Loucy (cell line): ENCODE data around the gene FBXW12.

ENCODE experiments used
- H2AFZ ChIP-seq: fragments of 200-600 bp; sonication (generic); 2 replicates; pipeline ENCODE4 v1.6.0; 2016; ENCODE audit warnings: antibody characterized with exemption, mild to moderate bottlenecking, low read length, moderate library complexity
- H3F3A ChIP-seq: fragments of 200-600 bp; 2 replicates; pipeline ENCODE4 v1.6.0; 2016; ENCODE audit warnings: antibody characterized with exemption, low read depth, mild to moderate bottlenecking
- H3K27me3 ChIP-seq: fragments of 200-600 bp; sonication (generic); 2 replicates; pipeline ENCODE4 v1.6.1; 2014; ENCODE audit warnings: low read length, mild to moderate bottlenecking; ENCODE audit not compliant: insufficient read depth, poor library complexity, severe bottlenecking
- H3K36me3 ChIP-seq: fragments of 200-600 bp; sonication (generic); 2 replicates; pipeline ENCODE4 v1.6.1; 2016; ENCODE audit warnings: low read length; ENCODE audit not compliant: insufficient read depth
- H3K4me1 ChIP-seq: fragments of 200-600 bp; sonication (generic); 2 replicates; pipeline ENCODE4 v1.5.1; 2014; ENCODE audit warnings: low read length, mild to moderate bottlenecking; ENCODE audit not compliant: insufficient read depth, poor library complexity, severe bottlenecking
- H3K4me2 ChIP-seq: fragments of 200-600 bp; sonication (generic); 2 replicates; pipeline ENCODE4 v1.6.0; 2014; ENCODE audit warnings: antibody characterized with exemption, low read length, low read depth, mild to moderate bottlenecking; ENCODE audit not compliant: poor library complexity, severe bottlenecking
- H3K4me3 ChIP-seq: fragments of 200-600 bp; sonication (generic); 2 replicates; pipeline ENCODE4 v1.5.1; 2014; ENCODE audit warnings: low read length, mild to moderate bottlenecking, mixed read lengths; ENCODE audit not compliant: poor library complexity, severe bottlenecking
- H3K79me2 ChIP-seq: fragments of 200-600 bp; sonication (generic); 2 replicates; pipeline ENCODE4 v1.6.1; 2014; ENCODE audit warnings: low read length; ENCODE audit not compliant: insufficient read depth
- H3K9ac ChIP-seq: fragments of 200-600 bp; sonication (generic); 2 replicates; pipeline ENCODE4 v1.6.0; 2014; ENCODE audit warnings: mild to moderate bottlenecking, low read depth, low read length, moderate library complexity; ENCODE audit not compliant: poor library complexity, severe bottlenecking
- H3K9me2 ChIP-seq: fragments of 200-600 bp; sonication (generic); replicated peaks from 2 replicates; pipeline ENCODE4 v1.6.1; 2016; ENCODE audit warnings: low read depth, low read length, mixed read lengths
- H3K9me3 ChIP-seq: fragments of 200-600 bp; sonication (generic); 2 replicates; pipeline ENCODE4 v1.6.1; 2014; ENCODE audit warnings: mild to moderate bottlenecking, antibody characterized with exemption, low read length, low read depth; ENCODE audit not compliant: insufficient read depth
- H4K20me1 ChIP-seq: fragments of 200-600 bp; sonication (generic); 2 replicates; pipeline ENCODE4 v1.6.0; 2014; ENCODE audit warnings: antibody characterized with exemption, low read length, mild to moderate bottlenecking; ENCODE audit not compliant: insufficient read depth, poor library complexity, severe bottlenecking
- CTCF ChIP-seq: fragments of 200-600 bp; sonication (generic); conservative IDR thresholded peaks from 2 replicates; pipeline ENCODE4 v1.5.1; 2014; ENCODE audit warnings: mild to moderate bottlenecking, antibody characterized with exemption, low read length
- EZH2phosphoT487 ChIP-seq: fragments of 200-600 bp; IDR thresholded peaks from 2 replicates; pipeline ENCODE4 v1.6.1; 2018; ENCODE audit warnings: antibody characterized with exemption, mild to moderate bottlenecking, moderate library complexity, borderline replicate concordance

Gene FBXW12

GRCh38 chr3:48405971-48406370, 34.0 kb downstream of the FBXW12 start:
- no peaks in the 10 kb centered on the region for H3K79me2 ChIP-seq
- H3K9ac ChIP-seq, result peak overlapping the region; percentile 66
- H3K9me2 ChIP-seq, result no peaks in the 10 kb centered on the region
- H3K36me3 ChIP-seq, result peaks cover 64% of the 10 kb centered on the region; the same call in 1 of the 2 replicates
- no peak overlapping the region for H2AFZ ChIP-seq
- H3K4me1 ChIP-seq, result peaks cover 17% of the 10 kb centered on the region
- no peaks in the 10 kb centered on the region for H3K9me3 ChIP-seq
- no peaks in the 10 kb centered on the region for H4K20me1 ChIP-seq
- TF ChIP-seq CTCF (no peak), EZH2phosphoT487 (no peak)
- H3K4me2 ChIP-seq, result peak overlapping the region; percentile 57
- no peaks in the 10 kb centered on the region for H3K27me3 ChIP-seq
- H3F3A ChIP-seq, result no peaks in the 10 kb centered on the region
- H3K4me3 ChIP-seq, result no peak overlapping the region

- Histone ChIP-seq H3K36me3 (peaks cover 67% of the 10 kb centered on the region; the same call in 1 of the 2 replicates), H3F3A (no peaks in the 10 kb centered on the region), H3K9ac (peak overlapping the region; percentile 66), H3K9me2 (no peaks in the 10 kb centered on the region), H3K79me2 (no peaks in the 10 kb centered on the region), H3K27me3 (no peaks in the 10 kb centered on the region), H3K9me3 (no peaks in the 10 kb centered on the region), H3K4me2 (peak overlapping the region; percentile 57), H3K4me3 (no peak overlapping the region), H2AFZ (no peak overlapping the region), H3K4me1 (peaks cover 17% of the 10 kb centered on the region), H4K20me1 (no peaks in the 10 kb centered on the region)
- TF ChIP-seq CTCF (no peak), EZH2phosphoT487 (no peak)
These were observed 34.7 kb downstream of the FBXW12 start for GRCh38 chr3:48406443-48407431.

- no peak overlapping the region for H3K4me2 ChIP-seq
- H2AFZ ChIP-seq, result no peak overlapping the region
- no peaks in the 10 kb centered on the region for H3F3A ChIP-seq
- H3K9me3 ChIP-seq, result no peaks in the 10 kb centered on the region
- no peaks in the 10 kb centered on the region for H3K9me2 ChIP-seq
- H3K4me1 ChIP-seq, result peaks cover 17% of the 10 kb centered on the region
- H3K9ac ChIP-seq, result no peak overlapping the region
- no peaks in the 10 kb centered on the region for H3K79me2 ChIP-seq
- no peak overlapping the region for H3K4me3 ChIP-seq
- H3K36me3 ChIP-seq, result peaks cover 75% of the 10 kb centered on the region; the same call in 1 of the 2 replicates
- H3K27me3 ChIP-seq, result no peaks in the 10 kb centered on the region
- H4K20me1 ChIP-seq, result no peaks in the 10 kb centered on the region
- TF ChIP-seq EZH2phosphoT487 (no peak), CTCF (no peak)
These were observed 35.6 kb downstream of the FBXW12 start for GRCh38 chr3:48407542-48408099.
